Head of caudate nucleus (tissue), 42 donors: ENCODE data around the gene ASB2.

Experiments used
- DNase-seq, 42 donors: peaks; one replicate each; pipeline versions ENCODE4 v3.0.0 to v3.0.0-alpha.2; 2020 to 2021; ENCODE audit warnings: mixed read lengths in 7 of 42
- intact Hi-C: fragments of 100-400 bp; cut with DNase I; formaldehyde crosslinking; loops from one replicate; pipeline ENCODE4 v1.15.0; 2022

Gene ASB2

DNA sequence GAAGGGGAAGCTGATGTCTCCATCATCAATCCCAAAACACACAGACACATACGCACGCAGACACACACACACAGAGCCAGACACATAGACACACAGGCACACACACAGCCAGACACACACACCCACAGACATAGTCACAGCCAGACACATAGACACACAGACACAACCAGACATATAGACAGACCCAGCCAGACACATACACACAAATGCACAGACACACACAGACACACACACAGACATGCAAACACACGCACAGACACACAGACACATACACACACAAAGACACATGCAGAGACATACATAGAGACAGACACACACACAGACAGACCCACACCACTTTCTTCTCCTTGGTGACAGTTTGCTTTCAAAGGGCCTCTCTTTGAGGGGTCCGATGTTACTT lies 27.0 kb upstream of the ASB2 start:
- intact Hi-C loops: no loop called here
- no peak for DNase-seq

DNA sequence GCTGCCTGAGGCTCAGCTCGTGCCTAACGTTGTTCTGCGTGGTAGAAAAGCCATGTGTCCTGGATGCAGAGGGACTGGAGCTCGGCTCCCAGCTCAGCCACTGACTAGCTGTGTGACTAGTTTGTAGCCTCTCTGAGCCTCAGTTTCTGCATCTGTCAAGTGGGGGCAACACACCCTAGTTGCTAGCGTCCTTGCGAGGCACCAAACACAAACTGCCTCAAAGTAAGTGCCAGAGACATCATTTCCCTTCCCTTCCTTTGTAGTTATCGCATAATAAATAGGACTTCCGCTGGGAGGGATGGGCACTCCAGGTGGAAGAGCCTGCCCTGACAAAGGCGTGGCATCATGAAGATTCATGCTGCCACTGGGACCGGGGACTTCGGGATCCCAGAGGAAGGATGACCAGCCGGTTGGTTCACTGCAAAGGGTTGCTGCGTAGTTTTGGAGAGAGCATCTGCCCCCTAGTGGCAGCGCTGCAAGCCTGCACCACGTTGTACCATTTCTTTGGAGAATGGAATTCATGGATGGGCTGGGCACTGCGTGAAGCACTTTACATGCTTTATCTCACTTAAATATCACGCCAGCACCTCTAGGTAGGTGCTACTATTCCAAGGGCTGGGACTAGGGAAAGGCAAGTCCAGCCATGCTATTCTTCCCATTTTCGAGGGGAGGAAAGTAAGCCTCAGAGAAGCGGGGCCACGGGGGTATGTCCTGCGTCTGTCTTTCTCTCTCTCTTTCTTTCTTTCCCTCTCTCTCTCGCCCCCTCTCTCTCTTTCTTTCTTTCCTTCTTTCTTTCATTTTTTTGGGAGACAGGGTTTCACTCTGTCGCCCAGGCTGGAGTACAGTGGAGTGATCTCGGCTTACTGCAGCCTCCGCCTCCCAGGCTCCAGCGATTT lies 25.4 kb upstream of the ASB2 start:
- intact Hi-C loops: loop anchor here (2.0 kb wide), 1 partner anchor 63 kb away; no protein-coding TSS in a partner anchor
- DNase-seq: peak; percentile 35 to 85 (median 64)

DNA sequence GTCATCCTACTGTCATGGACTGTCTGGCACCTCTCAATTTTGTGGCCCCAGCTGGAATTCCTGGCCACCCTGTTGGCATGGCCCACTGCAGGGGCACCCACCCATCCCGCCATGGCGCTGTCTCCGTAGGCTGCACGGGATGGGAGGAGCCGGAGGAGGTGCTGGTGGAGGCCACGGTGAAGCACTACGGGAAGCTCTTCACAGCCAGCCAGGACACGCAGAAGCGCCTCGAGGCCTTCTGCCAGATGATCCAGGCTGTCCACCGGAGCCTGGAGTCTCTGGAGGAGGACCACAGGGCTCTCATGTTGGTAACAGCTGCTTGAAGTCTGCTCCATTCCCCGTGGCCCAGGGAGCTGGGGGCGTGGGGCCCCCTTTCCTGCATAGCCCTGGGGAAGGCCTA lies 24.6 kb upstream of the ASB2 start:
- intact Hi-C loops: loop anchor here (2.0 kb wide), 1 partner anchor 62 kb away; no protein-coding TSS in a partner anchor
- DNase-seq: no peak

DNA sequence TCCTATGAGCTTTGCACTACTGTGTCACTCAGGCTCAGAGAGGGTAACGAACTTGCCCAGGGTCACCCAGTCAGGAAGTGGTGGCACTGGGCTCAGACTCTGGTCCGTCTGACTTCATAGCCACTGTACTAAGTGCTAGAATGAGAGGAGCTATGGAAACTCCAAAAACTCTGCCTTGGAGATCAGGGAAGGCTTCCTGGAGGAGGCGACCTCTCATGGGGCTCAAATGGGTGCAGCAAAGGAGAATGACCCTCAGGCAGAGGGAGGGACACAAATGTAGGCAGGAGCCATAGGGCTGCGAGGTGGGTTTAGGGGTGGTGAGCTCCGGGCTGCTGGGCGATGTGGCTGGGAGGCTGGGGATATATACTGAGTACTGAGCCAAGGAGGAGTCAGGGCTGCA lies 23.9 kb upstream of the ASB2 start:
- DNase-seq: no peak
- intact Hi-C loops: loop anchor here (2.0 kb wide), 1 partner anchor 61 kb away; no protein-coding TSS in a partner anchor

DNA sequence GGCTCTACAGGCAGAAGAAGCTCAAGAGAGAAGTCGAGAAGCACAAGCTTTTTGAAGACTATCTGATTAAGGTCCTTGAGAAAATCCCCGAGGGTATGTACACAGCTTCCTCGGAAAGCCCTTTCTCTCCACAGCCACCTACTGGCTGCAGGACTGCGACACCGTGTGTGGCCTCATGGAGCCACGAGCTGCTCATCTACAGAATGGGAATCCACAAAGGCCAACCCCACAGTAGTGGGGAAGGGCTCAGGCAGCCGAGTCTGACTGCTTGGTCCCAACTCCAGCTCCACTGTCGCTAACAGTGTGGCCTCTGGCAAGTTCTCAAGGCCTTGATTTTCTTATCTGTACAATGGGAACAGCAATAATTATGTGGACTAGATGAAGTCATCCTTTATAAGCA lies 23.2 kb upstream of the ASB2 start:
- intact Hi-C loops: no loop called here
- no peak for DNase-seq

DNA sequence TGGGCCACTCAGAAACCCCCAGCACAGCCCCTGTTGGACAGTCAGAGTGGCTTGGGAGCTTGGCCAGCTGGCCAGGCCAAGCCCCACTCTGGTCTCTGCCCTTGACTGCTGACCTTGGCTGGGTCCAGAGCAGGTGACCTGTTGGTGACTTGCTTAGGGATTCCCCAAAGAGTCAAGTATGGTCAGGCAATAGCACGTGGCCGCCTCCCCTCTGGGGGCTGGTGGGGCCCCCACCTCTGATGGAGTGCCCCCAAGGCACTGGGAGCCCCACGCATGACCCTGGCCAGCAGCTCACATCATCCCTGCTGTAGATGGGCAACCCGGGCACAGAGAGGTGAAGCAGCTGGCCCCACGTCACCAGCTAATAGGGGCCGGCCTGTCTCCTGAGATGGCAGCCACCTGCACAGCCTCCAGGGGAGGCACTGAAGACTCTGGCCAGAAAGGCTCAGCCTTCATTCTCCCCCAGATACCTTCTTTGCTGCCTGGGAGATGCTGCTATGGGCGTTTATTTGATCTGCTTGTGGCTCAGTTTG lies 22.6 kb upstream of the ASB2 start:
- no peak for DNase-seq
- intact Hi-C loops: no loop called here

DNA sequence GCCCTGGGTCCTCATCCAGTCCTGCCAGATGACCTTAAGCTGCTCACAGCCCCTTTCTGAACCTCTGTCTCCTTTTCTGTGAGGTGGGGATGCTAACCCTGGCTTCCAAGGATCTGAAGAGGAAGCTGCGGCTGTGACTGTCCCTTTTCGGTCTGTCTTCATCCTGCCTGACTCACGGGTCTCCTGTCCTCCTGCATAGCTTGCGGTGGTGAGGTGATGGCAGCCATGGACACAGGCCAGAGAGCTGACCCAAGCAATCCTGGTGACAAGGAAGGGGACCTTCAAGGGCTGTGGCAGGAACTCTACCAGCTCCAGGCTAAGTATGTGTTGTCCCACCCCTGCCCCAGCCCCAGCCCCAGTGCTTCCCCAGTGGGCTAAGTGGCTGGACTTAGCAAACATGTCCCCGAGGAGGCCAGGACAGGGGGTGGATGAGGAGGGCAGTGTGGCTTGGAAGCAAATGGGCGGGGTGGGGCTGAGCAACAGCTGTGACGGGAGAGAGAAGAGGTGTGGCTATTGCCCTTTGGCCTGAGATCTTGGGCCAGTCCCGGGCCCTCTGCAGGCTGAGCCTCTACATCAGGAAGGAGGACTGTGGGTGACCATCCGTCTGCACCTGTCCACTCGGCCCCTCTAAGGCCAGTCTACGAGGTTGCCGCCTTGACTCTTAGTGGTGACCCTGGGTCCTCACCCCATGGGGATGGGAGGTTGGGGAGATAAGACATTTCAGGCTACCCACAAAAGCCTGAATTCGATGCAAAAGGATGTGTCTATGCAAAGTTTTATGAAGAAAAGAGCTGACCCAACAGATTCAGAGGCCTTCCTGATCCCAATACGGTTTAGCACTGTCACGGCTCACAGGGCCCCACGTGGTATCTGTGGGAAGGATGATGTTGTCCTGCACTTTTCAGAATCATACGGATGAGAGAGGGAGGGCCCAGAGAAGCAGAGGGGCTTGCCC lies 21.8 kb upstream of the ASB2 start:
- intact Hi-C loops: no loop called here
- no peak for DNase-seq

DNA sequence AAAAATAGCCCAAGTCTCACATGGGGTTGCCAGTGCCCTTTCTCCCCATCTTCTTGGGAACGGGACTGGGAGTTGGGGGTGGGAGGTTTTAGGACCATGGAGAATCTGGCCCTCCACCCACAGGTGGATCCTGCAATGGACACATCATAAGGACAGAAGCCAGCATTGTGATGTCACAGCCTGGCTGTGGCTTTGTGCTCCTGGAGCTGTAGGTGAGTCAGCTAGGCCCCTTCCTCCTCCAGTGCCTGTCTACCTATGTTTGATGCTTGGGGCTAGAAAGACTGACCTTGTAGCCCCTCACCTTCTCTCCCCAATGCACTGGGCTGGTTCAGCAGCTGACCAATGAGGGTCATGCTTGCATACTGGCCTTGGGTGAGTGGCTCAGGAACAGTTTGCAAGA lies 20.7 kb upstream of the ASB2 start, which contains the start of gene CCDC197:
CCDC197 (plus strand) TSS at position 220 of the 400 bp plus-strand sequence. CDS start 831 bp downstream, outside the sequence.
- DNase-seq: no peak
- intact Hi-C loops: no loop called here

DNA sequence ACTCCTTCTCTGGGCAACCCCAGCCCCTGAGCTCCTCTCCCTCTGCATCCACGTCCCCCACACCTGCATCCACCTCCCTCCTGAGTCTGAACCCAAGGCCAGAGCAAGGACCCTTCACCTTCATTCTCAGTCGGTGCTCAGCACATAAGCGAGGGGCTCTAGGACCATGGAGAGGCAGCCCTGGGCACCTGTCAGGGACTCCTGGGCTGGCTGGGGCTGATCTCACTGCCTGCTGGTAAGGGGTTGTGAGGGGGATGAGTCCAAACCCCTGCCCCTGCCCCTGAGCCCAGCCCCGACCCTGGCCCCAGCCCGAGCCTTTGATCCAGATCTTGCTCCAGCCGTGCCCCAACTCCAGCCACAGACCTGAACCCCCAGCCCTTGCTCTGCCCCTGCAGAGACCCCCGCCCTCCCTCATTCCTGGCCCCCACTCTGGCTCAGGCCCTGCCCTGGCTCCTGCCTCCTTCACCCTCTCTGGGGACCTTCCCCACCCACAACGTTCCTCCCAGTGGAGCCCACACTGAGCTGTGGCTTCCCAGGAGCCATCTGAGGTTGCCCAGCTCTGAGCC lies 19.8 kb upstream of the ASB2 start:
- intact Hi-C loops: no loop called here
- DNase-seq: no peak

DNA sequence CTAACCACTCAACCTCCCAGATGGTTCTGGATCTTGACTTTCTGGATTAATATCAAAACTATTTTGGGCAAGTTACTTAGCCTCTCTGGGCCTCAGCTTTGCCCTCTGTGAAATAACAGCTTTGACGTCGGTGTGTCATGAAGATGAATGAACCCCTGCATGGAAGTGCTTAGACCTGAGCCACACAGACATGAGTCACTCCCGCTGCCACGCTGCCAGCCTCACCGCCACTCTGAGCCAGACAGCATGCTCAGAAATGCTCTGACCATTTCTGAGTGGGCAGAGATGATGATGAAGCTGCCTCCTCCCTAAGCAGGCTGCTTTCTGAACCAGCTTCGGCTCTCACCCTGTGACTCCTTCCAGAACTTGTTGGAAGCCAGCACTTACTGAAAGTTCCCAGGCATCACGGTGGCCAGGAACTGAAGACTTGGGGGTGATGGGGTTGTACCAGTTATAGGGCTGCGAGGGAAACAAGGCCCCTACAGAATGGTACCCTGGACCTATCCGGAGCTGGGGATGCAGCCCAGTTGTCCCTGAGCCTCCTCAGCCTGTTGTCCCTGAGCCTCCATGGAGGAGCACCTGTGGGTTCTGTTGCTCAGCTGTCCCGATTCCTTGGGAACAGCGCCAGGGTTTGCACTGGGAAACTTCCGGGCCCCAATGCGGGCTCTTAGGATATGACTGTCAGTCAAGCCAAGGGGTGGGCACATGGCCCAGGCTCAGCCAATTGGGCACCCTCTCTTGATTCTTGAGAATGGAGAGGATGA lies 18.7 kb upstream of the ASB2 start:
- peak in 37 of 42 donors; percentile 21 to 87 (median 48) for DNase-seq
- intact Hi-C loops: no loop called here

DNA sequence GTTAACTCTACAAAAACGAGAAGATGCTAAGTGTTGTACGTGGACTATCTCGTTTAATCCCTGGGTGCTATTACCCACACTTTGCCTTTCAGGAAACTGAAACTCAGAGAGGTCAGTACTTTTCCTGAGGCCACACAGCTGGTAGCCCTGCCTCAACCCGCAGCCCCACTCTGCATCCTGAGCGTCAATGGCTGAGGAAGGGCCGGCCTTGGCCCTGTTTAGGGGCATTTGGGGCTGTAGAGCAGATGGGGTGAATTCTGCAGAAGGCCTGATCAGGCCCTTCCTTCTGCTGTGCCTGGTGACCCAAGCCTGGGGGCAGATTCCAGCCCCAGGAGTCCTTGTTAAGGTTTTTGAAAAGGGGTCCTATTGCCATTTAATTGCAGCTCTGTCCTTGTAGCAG lies 17.0 kb upstream of the ASB2 start:
- no peak for DNase-seq
- intact Hi-C loops: no loop called here

DNA sequence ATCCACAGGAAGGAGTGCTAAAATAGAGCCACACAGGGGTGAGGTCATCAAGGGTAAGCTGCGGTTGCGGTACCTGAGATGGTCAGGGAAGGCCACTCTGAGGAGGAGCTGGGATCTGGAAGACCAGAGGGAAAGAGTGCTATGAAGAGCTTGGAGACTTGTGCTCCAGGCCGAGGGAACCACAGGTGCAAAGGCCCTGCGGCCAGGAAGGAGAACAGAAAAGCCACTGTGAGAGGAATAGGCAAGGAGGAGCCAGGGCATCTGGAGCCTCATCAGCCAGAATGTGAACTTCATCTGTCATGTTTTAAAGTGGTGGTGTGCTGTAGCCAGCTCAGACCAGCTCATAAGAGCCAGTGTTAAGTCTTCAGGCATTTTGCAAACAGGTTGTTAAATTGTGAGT lies 15.3 kb upstream of the ASB2 start:
- intact Hi-C loops: no loop called here
- DNase-seq: no peak

DNA sequence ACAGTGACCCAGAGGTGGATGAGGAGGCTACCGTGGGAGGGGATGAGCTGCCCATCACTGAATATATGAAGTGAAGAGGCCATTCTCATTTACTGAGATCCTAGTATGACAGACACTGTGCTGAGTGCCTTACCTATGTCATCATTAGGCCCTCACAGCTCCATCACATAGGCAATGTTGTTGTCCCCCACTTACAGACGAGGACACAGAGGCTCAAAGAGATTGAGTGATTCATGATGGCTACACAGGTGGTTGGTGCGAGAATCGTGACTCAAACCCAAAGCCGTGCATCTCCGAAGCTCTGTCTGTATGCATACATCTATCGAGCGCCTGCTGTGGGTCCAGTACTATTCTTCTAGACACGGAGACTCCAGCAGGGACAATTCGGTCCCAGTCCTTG lies 14.8 kb upstream of the ASB2 start:
- no peak for DNase-seq
- intact Hi-C loops: no loop called here

DNA sequence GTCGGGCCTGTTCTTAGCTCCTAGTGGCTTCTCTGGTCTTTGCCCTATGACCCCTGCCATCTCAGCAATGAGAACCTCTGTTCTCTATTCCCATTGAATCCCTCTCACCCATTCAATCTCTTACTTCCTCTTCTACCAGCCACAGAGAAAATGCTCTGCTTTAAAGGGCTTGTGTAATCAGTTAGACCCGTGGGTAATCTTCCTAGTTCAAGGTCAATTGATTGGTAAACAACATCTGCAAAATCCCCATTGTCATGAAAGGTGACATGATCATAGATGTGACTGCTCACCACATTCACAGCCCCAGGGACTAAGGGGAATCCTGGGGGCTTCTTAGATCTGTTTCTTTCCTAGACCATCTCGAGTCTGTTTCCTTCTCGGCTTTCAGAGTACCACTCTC lies 13.6 kb upstream of the ASB2 start:
- intact Hi-C loops: no loop called here
- no peak for DNase-seq

DNA sequence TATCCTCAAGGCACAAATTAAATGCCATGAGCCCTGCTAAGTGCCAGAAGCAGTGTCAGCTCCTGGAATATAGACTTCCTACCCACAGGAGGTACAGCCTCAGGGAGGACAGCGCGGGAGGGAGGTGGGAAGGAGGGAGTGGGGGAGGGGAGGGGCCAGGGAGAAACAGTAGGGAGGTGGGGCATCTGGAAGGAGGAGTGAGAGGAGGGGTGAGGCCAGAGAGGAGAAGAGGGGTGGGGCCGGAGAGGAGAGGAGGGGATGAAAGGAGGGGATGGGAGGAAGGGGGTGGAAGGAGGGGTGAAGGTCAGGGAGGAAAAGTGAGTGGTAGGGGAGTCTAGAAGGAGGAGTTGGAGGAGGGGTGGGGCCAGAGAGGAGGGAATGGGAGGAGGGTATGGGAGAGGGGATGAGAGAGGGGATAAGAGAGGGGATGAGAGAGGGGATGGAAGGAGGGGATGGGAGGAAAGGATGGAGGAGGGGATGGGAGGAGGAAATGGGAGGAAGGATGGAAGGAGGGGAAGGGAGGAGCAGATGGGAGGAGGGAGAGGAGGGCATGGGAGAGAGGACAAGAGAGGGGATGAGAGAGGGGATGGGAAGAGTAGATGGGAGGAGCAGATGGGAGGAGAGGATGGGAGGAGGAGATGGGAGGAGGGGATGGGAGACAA lies 11.6 kb upstream of the ASB2 start:
- no peak for DNase-seq
- intact Hi-C loops: no loop called here

DNA sequence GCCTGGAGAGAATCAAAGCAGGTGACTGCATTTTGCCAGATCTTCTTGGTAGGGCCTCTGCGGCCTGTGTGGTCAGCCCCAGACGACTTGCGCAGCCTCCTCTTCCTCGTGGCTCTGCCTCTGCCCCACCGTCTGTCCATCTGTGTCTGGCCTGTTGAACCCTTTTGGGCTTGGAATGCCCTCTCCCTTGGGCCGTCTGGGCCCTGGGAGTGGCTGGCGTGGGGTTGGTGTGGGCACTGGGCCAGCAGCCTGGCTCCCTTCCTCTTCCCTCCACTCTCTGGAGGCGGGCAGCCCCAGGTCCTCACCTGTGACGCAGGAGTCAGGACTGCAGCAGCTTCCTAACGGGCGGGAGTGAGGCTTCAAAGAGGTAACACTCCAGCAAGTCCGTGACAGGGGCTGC lies 11.0 kb upstream of the ASB2 start:
- intact Hi-C loops: no loop called here
- DNase-seq: no peak

DNA sequence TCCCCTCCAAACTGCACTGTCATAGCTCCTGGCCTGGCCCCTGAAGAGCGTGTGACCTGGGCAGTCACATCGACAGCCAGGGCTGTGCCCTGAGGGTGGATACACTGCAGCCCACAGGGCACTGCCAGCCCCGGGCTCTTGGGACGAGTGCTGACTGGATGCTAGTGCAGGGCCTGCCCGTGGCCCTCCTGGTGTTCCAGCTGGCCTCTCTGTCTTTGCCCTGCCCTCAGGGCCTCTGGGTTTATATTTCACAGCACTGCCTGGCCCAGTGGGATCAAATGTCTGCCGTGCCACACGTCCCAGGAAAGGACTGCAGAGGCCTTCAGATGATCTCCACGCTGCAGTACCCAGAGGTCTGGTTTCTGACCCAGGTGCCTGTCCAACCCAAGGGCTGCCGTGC lies 10.6 kb upstream of the ASB2 start:
- intact Hi-C loops: no loop called here
- no peak for DNase-seq

DNA sequence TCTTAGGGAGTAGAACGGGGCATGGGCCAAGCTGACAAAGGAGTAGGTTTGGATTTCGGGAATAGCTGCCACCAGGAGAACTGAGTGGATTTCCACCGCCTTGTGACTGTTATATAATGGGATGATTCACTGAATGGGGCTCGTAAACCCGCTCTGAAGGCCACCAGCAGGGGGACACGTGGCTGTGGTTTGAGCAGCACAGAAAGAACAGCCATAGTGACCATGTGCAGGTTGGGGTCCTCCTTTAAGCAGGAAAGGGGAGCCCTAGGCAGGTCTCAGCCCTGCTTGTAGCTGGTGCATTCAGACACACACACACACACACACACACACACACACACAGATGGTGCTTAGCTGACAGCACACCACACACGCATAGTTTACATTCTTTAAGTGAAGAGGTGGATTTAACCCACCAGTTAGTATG lies 8.6 kb upstream of the ASB2 start:
- peak; percentile 24 to 89 (median 62) for DNase-seq

More for the DNA sequence above, 8.6 kb upstream of the ASB2 start:
- intact Hi-C loops: no loop called here
